Parietal lobe (tissue), 2 donors: Measurements from ENCODE around the gene BCL10. TPM values are rescaled to one million over a fixed set of nuclear protein-coding genes. Genes with fewer than 3 reads are reported as not detected.

ENCODE experiments used
- small RNA-seq: library from RNA; depleted of rRNA; stranded (forward); fragments of <200 nt; gene quantifications from one replicate; pipeline ENCODE3, GENCODE V24; 2014; ENCODE audit warnings: low replicate concordance
- total RNA-seq: library from RNA; depleted of rRNA; stranded (reverse); fragments of >200 nt; gene quantifications from one replicate; pipeline ENCODE4 v1.2.3, GENCODE V29; 2014

BCL10 gene
- 24.1 TPM for total RNA-seq

DNA sequence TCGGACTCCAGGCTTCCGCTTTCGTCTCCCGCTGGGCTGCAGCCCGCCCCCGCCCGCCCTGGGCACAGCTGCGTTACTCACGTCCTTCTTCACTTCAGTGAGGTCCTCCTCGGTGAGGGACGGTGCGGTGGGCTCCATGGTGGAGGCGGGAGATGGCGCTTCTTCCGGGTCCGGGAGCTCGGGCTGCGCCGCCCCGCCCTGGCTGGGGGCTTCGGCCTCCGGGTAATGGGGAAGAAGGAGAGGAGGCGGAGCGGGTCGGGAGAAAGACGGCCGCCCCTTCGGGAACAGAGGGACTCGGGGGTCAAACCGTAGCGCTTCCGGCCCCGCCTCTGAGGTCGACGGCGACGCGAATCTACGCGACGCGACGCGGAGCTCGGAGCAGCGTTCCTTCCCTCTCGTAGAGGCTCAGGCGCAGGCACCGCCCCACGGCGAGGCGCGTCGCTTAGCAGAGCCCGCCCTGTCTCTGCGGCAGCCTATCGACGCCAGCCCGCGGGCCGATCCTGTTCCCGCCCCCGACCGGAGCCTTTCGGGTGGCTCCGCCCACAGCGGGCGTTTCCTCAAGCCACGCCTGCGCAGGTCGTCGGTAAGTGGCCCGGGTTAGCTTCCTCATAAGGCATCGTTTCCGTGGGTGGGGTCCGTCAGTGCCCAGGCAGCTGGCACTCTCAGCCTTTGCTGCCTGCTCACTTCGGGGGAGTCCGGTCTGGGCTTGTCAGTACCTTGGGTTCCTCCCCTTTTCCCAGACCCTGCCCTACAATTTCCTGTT is at the start of gene BCL10:
TSS of gene BCL10 (minus strand) at position 418 of the 763 bp plus-strand sequence. CDS start at position 138, 280 bp downstream.

GRCh38 chr1:85259118-85259911 is 17.1 kb downstream of the BCL10 start, which contains the start of gene C1orf52:
TSS of gene C1orf52 (minus strand) at chr1:85259662. CDS start at chr1:85259633, 29 bp downstream.

Small RNA genes within 50 kb of the gene (small RNA-seq; reads per million reads assigned to genes)
- gene RF00019 = not detected

Other genes with a start within 250 kb of the BCL10 start
- gene MCOLN3, start 228.1 kb downstream of the BCL10 start, total RNA-seq = not detected
- 3.1 TPM for gene SYDE2, start 75.6 kb downstream of the BCL10 start, total RNA-seq
- 23.2 TPM for gene C1orf52, start 17.0 kb downstream of the BCL10 start, total RNA-seq
- 45.4 TPM for gene DDAH1, start 188.5 kb upstream of the BCL10 start, total RNA-seq